Colonic mucosa (tissue), 4 donors: ENCODE data around the gene CYP4F2. TPM values are rescaled to one million over a fixed set of nuclear protein-coding genes. Genes with fewer than 3 reads are reported as not detected.
"Not testable (repeated sequence)": the region's sequence is repeated elsewhere in the genome, so short reads cannot be mapped to it uniquely, and the experiment has no call there.

Experiments used
- DNase-seq: peaks from one replicate; pipeline ENCODE4 v3.0.0-alpha.2; 2020
- H3K27ac ChIP-seq: fragments of 200-600 bp; one replicate; pipeline ENCODE4 v1.8.0; 2021
- H3K27me3 ChIP-seq: fragments of 200-600 bp; one replicate; pipeline ENCODE4 v1.8.0; 2021
- H3K36me3 ChIP-seq: fragments of 200-600 bp; one replicate; pipeline ENCODE4 v1.8.0; 2021
- H3K4me1 ChIP-seq: fragments of 200-600 bp; one replicate; pipeline ENCODE4 v1.8.0; 2021; ENCODE audit warnings: mild to moderate bottlenecking
- H3K4me3 ChIP-seq: fragments of 200-600 bp; one replicate; pipeline ENCODE4 v1.8.0; 2021
- H3K9ac ChIP-seq, 2 donors: one replicate each; pipeline ENCODE4 v1.7.0; 2013; ENCODE audit warnings: control low read depth in 2 of 2, low read depth in 2 of 2, low read length in 2 of 2
- H3K9me3 ChIP-seq: fragments of 200-600 bp; one replicate; pipeline ENCODE4 v1.8.0; 2021
- intact Hi-C: fragments of 100-400 bp; cut with DNase I; formaldehyde crosslinking; loops from one replicate; pipeline ENCODE4 v1.14.1; 2022
- total RNA-seq, 2 donors: library from RNA; stranded (reverse); fragmentation: NEBNext Ultra II Directional in 1 of 2; extraction: Animal tissue kit (Norgen Biotek cat#: 25700) in 1 of 2; gene quantifications; one replicate each; pipeline ENCODE4 v1.2.1, GENCODE V29; 2021
- TF ChIP-seq, protein P1 (sequence below): fragments of 200-600 bp; IDR thresholded peaks from one replicate; pipeline ENCODE4 v1.8.0; 2022; ENCODE audit warnings: antibody characterized with exemption, mild to moderate bottlenecking
- donor health status: healthy.
- donor health status: DM: no; HTN: no; CAD: no.
- donor health status: DM: no; HTN: no; CAD: no.

CYP4F2 gene
- total RNA-seq, 2 donors from 2014 or later, result 3.9 to 7.0 TPM

DNA sequence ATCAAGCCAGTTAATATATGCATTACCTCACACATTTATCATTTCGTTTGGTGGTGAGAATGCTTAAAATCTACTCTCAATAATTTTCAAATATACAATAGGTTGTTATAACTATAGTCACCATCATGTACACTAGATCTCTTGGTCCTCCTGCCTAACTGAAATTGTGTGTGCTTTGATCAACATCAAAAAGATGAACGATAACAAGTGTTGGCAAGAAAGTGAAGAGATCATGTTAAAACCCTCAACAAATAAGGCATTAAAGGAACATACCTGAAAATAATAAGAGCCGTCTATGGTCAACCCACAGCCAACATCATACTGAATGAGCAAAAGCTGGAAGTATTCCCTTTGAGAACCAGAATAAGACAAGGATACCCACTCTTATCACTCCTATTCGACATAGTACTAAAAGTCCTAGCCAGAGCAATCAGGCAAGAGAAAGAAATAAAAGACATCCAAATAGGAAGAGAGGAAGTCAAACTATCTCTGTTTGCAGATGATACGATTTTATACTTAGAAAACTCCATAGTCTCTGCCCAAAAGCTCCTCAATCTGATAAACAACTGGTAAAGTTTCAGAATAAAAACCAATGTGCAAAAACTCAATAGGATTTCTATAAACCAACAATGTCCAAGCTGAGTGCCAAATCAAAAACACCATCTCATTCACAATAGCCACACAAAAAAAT is 54.5 kb downstream of the CYP4F2 start:
- DNase-seq, result no peak
- TF ChIP-seq, protein P1, sequence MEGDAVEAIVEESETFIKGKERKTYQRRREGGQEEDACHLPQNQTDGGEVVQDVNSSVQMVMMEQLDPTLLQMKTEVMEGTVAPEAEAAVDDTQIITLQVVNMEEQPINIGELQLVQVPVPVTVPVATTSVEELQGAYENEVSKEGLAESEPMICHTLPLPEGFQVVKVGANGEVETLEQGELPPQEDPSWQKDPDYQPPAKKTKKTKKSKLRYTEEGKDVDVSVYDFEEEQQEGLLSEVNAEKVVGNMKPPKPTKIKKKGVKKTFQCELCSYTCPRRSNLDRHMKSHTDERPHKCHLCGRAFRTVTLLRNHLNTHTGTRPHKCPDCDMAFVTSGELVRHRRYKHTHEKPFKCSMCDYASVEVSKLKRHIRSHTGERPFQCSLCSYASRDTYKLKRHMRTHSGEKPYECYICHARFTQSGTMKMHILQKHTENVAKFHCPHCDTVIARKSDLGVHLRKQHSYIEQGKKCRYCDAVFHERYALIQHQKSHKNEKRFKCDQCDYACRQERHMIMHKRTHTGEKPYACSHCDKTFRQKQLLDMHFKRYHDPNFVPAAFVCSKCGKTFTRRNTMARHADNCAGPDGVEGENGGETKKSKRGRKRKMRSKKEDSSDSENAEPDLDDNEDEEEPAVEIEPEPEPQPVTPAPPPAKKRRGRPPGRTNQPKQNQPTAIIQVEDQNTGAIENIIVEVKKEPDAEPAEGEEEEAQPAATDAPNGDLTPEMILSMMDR, result no peak
- Histone ChIP-seq H3K9me3 (no peaks in the 10 kb centered on the region), H3K36me3 (no peaks in the 10 kb centered on the region), H3K9ac (no peak overlapping the region), H3K27ac (no peak overlapping the region), H3K4me3 (no peak overlapping the region), H3K4me1 (no peaks in the 10 kb centered on the region), H3K27me3 (no peaks in the 10 kb centered on the region)
- intact Hi-C loops, result no loop called here

DNA sequence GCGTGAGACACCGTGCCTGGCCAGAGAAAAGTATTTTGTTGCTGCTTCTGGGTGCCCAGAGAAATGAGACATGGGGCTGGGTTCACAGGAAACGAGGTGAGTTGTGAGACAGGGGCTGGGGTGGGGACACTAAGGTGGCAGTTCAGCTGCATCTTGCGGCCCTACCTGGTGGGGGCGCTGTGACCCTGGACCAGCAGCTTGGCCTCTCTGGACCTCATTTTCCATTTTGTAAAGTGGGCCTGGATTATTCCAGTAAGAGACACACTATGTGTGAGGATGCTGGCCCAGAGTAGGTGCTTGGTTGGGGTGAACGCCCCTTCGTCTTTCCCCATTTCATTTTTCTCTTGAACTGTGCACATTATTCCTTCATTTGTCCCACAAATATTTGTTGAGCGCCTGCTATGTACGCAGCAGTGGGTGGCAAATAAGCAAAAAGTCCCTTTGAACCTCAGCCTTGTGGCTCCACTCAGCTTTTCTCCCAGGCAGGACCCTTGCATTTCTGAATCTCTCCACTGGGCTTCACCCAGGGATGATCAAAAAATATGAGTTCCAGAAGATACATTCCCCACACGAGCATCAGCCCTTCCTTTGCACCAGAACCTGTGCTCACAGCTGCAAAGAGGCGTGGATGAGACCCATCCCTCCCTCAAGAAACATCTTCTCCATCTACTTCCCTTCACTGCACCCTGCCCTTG is 55.9 kb downstream of the CYP4F2 start:
- no peak overlapping the region for H3K27ac ChIP-seq
- intact Hi-C loops, result no loop called here
- TF ChIP-seq, protein P1, result no peak

DNA sequence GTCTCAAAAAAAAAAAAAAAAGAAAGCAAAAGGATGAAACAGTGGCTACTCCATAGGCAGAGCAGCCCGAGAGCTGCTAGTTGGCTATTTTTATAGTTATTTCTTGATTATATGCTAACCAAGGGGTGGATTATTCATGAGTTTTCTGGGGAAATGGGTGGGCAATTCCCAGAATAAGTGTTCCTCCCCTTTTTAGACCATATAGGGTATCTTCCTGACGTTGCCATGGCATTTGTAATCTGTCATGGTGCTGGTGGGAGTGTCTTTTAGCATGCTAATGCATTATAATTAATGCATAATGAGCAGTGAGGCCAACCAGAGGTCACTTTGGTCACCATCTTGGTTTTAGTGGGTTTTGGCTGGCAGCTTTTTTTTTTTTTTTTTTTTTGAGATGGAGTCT is 57.0 kb downstream of the CYP4F2 start:
- Histone ChIP-seq H3K4me1 (no peaks in the 10 kb centered on the region), H3K27me3 (no peaks in the 10 kb centered on the region), H3K9ac (no peak overlapping the region), H3K4me3 (no peak overlapping the region), H3K9me3 (no peaks in the 10 kb centered on the region), H3K36me3 (no peaks in the 10 kb centered on the region), H3K27ac (no peak overlapping the region)
- intact Hi-C loops, result no loop called here
- DNase-seq, result no peak
- TF ChIP-seq, protein P1, result no peak

More for the DNA sequence above, 55.9 kb downstream of the CYP4F2 start:
- no peak overlapping the region for H3K4me3 ChIP-seq
- no peaks in the 10 kb centered on the region for H3K4me1 ChIP-seq
- no peaks in the 10 kb centered on the region for H3K27me3 ChIP-seq
- no peaks in the 10 kb centered on the region for H3K9me3 ChIP-seq
- no peaks in the 10 kb centered on the region for H3K36me3 ChIP-seq
- H3K9ac ChIP-seq, result no peak overlapping the region
- no peak for DNase-seq

DNA sequence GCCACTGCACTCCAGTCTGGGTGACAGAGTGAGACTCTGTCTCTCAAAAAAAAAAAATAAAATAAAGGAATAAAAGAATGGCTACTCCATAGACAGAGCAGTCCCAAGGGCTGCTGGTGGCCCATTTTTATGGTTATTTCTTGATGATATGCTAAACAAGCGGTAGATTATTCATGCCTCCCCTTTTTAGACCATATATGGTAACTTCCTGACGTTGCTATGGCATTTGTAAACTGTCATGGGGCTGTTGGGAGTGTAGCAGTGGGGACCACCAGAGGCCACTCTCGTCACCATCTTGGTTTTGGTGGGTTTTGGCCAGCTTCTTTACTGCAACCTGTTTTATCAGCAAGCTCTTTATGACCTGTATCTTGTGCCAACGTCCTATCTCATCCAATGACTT is 58.0 kb downstream of the CYP4F2 start:
- H3K9ac ChIP-seq, intact Hi-C loops, H3K4me3 ChIP-seq, H3K36me3 ChIP-seq, H3K4me1 ChIP-seq, H3K9me3 ChIP-seq, H3K27ac ChIP-seq, H3K27me3 ChIP-seq, DNase-seq: not testable (repeated sequence)

DNA sequence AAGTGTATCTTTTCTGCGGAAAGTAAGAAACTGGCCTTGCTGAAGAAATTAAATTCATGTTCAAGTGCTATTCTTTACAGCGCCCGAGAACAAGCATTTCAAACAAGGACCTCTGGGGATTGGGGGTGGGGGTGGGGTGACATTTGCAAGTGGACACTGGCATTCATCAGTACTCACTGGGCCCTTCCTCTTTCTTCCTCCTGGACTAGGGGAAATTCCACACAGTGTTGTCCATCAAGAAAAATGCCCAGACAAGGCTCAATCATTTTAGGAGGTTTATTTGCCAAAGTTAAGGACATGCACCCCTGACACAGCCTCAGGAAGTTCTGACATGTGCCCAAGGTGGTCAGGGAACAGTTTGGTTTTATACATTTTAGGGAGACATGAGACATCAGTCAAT is 59.5 kb downstream of the CYP4F2 start:
- intact Hi-C loops, result no loop called here
- no peak overlapping the region for H3K27ac ChIP-seq
- TF ChIP-seq, protein P1, result no peak

DNA sequence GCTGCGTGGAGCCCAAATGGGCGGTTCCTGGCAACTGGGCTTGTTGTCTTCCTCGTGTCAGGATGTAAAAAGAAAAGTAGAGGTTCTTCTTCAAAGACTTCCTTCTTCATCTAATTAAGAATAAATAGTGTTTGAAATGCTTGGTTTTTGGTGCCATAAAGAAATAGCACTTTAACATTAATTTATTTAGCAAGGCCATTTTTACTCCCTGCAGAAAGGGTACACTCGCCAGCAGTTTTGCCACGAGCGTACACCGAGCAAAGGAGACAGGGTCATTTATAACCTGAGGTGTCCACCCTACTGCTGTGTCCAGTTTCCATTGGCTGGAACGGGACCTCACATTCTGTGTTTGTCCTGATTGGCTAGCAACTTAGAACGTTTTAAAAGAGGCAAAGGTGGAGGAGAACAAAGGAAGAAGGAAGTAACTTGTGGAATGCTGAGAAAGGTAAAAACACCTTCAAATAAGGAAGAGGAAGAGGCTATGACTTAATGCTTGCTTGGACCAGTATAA is 60.6 kb downstream of the CYP4F2 start:
- no peaks in the 10 kb centered on the region for H3K27me3 ChIP-seq
- H3K36me3 ChIP-seq, result no peaks in the 10 kb centered on the region
- peak; percentile 80 for DNase-seq
- TF ChIP-seq, protein P1, result no peak
- no peaks in the 10 kb centered on the region for H3K4me1 ChIP-seq
- peak overlapping the region in 1 of 2 donors; percentile 97 for H3K9ac ChIP-seq
- peak overlapping the region; percentile 99 for H3K27ac ChIP-seq
- peak overlapping the region; percentile 68 for H3K4me3 ChIP-seq
- intact Hi-C loops, result no loop called here
- H3K9me3 ChIP-seq, result no peaks in the 10 kb centered on the region

More for the DNA sequence above, 59.5 kb downstream of the CYP4F2 start:
- no peaks in the 10 kb centered on the region for H3K27me3 ChIP-seq
- no peak overlapping the region for H3K4me3 ChIP-seq
- no peak overlapping the region for H3K9ac ChIP-seq
- no peaks in the 10 kb centered on the region for H3K36me3 ChIP-seq
- no peaks in the 10 kb centered on the region for H3K4me1 ChIP-seq
- no peak for DNase-seq
- H3K9me3 ChIP-seq, result no peaks in the 10 kb centered on the region
